Inflammatory macrophage (primary cell): ENCODE results near the gene THEMIS.
"Not testable (repeated sequence)": the region's sequence is repeated elsewhere in the genome, so short reads cannot be mapped to it uniquely, and the experiment has no call there.

Source experiments
- DNase-seq, 2 donors: peaks; one replicate each; pipeline ENCODE4 v3.0.0-alpha.2; 2020 to 2022

THEMIS gene

GRCh38 chr6:127717384-127717783 lies 183.5 kb downstream of the THEMIS start:
- DNase-seq = no peak

- no peak for DNase-seq
These were observed 184.4 kb downstream of the THEMIS start for GRCh38 chr6:127716465-127716864.

- no peak for DNase-seq
These were observed 190.2 kb downstream of the THEMIS start for GRCh38 chr6:127710668-127711067.

- DNase-seq = no peak
These were observed 194.6 kb downstream of the THEMIS start for GRCh38 chr6:127706216-127706615.

GRCh38 chr6:127695108-127695507 lies 205.8 kb downstream of the THEMIS start:
- DNase-seq = no peak

GRCh38 chr6:127691146-127691545 lies 209.7 kb downstream of the THEMIS start:
- DNase-seq = no peak

- no peak for DNase-seq
These were observed 210.3 kb downstream of the THEMIS start for GRCh38 chr6:127690588-127690987.

- DNase-seq = no peak
These were observed 210.8 kb downstream of the THEMIS start for GRCh38 chr6:127690092-127690491.

- not testable (repeated sequence) for DNase-seq
These were observed 213.4 kb downstream of the THEMIS start for GRCh38 chr6:127687490-127687889.

- no peak for DNase-seq
These were observed 214.8 kb downstream of the THEMIS start for GRCh38 chr6:127686084-127686483.

- DNase-seq = no peak
These were observed 216.4 kb downstream of the THEMIS start for GRCh38 chr6:127684501-127684900.
